HL-60/S4 (cell line): ENCODE measurements around the gene NINJ2.
"Not testable (repeated sequence)": the region's sequence is repeated elsewhere in the genome, so short reads cannot be mapped to it uniquely, and the experiment has no call there.

Experiments
- in situ Hi-C: fragments of 300-500 bp; cut with MboI; formaldehyde crosslinking; loops from 2 replicates; pipeline ENCODE4 v1.14.3; 2022; ENCODE audit warnings: low sequenced_read_pairs

The NINJ2 gene, protein sequence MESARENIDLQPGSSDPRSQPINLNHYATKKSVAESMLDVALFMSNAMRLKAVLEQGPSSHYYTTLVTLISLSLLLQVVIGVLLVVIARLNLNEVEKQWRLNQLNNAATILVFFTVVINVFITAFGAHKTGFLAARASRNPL

DNA sequence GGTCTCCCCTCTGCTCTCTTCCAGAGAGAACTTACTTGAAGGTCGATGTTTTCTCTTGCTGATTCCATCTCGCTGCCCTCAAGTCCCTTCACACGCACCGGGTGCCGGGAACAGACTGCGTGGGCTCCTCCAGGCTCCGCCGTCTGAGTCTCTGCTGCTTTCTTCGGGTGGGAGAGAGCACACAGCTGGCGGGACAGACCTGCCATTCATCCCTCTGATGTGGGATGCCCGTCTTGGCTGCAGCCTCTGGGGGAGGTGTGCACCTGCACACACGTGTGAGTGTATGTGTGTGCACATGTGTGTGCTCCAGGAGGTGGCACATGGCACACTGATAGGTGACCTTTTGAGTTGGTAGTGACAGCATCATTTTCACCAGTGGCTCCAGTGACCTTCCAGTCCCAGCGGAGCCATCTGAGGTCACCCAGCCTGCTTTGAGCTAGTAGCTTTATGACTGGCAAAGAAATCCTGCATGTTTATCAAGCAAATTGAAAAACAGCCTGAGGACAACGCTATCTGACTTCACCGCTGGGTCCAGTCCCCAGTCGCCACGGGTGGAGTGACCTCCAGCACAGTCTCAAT lies at the start of gene NINJ2:
NINJ2 (minus strand) TSS at position 153 of the 579 bp plus-strand sequence; CDS start at position 68, 85 bp downstream.
- in situ Hi-C loops = no loop called here

DNA sequence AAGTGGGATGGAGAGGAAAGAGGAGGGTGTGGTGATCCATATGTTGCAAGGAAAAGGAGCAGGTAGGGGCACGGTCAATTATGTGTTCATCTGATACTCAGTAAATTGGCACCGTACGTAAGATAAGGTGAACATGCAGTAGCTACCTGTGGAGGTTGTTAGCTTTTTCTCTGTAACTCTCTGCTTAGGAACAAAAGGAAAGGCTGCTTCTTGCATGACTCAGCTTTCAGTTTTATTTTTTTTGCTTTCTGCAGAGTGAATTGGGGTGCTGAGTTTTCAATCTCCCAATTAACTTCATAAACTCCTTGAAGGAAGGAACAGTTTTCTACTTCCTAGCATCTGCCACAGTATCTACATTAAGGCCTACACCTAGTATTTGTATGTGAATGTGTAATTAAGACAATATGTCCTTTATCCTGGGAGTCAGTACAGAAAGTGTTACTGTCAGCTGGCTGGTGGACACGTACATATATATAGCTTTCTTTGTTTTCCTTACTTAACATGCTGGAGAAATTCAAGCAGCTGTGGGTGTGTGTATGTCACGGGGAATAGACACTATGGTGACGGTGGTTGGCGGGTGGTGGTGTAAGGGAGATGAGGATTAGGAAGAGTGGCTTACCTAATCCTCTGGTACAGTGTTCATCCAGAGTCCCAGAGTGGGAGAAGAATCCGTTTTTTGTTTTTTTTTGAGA lies 49.1 kb upstream of the NINJ2 start:
- in situ Hi-C loops = no loop called here

DNA sequence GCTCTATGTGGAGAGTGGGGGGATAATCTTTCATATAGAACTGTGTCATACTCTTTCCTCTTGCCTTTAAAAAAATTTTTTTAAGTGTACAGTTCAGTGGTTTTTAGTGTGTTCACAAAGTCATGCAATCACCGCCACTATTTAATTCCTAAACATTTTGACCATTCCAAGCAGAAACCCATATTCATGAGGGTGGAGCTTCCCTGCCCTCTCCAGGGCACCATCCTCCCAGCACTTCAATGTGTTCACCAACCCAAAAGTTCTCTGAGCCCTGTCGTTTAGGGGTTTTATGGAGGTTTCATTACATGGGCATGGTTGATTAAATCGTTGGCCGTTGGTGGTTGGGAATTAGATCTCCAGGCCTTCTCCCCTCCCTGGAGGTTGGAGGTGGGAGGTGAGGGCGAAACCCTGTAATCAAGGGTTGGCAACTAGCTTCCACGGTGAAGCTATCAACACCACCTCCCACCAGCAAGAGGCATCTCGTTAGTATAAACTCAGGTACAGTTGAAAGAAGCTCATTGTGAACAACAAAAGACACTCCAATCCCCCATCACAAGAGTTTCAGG lies 46.3 kb upstream of the NINJ2 start:
- in situ Hi-C loops = no loop called here

DNA sequence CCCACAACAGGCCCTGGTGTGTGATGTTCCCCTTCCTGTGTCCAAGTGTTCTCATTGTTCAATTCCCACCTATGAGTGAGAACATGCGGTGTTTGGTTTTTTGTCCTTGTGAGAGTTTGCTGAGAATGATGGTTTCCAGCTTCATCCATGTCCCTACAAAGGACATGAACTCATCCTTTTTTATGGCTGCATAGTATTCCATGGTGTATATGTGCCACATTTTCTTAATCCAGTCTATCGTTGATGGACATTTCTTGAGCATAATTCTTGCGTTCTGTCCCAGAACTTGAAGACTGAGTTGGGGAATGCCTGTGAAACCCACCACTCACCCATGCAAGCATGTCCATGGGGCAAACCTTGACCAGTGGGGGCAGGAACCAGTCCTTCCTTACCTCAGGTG lies 44.8 kb upstream of the NINJ2 start:
- in situ Hi-C loops = not testable (repeated sequence)

DNA sequence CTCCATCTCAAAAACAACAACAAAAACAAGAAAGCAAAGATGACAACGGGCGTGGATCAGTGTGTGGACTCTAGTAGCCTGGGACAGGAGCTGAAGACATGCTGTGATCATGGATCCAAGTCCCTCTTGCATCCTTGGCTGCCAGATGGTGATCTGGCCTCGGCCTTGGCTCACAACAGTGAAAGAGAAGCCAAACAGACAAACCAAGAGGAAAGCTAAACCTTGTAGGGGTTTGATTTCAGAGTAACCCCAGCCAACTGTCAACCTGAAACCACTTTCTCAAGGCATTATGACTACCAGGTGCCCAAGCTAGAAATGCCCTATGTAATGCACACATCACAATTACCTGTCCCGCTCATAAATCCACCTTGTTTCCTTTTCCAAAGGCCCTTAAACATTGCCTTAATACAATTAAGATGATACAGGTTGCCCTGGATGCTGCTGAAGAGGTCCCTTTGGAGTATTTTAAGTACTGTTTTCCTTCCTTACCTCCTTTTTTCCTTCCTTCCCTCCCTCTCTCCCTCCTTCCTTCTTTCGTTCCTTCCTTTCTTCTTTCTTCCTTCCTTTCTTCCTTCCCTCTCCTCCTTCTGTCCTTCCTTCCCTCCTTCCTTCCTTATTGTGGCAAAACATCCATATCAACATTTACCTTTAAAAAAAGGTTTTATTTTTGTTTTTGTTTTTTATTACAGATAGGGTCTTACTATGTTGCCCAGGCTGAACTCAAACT lies 41.4 kb upstream of the NINJ2 start:
- in situ Hi-C loops = no loop called here

DNA sequence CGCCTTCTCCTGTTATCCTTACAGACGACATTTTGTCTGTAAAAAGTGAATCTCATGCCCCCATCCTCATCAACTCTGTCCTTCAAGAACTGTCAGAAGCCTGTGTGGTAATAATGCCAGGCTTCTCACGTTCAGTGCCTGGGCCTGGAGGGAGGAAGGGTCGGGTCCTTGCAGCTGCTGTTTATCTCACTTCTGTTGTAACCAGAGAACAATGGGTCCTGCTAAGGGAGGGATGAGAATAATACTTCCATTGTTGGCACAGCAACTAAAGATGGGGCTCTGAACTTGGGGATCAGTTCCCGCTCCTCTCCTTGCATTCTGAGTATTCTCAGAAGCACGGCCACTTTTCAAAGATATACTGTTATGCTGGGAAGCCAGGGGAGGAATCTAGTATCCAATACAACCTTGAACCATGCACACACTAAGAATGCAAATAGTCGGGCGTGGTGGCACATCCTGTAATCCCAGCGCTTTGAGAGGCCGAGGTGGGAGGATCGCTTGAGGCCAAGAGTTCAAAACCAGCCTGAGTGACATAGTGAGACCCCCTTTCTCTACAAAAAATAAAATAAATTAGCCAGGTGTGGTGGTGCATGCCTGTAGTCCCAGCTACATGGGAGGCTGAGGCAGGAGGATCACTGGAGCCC lies 38.8 kb upstream of the NINJ2 start:
- in situ Hi-C loops = no loop called here

DNA sequence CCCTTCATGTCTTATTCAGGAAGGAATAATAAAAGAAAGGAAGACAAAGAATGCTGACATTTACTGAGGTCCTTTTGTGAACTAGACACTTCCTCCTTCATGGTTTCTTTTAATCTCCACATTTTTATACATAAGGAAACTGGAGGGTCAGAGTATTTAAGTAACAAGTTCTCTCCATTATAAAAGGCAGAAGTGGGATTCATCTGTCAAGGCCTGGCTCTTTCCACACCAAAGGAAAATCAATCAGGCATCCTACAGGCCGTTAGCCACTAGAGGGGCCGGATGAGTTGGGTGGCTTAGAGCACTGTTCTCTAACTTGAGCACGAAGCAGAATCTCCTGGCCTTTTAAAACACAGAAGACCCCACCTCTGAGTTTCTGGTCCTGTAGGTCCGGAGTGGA lies 36.8 kb upstream of the NINJ2 start:
- in situ Hi-C loops = no loop called here

DNA sequence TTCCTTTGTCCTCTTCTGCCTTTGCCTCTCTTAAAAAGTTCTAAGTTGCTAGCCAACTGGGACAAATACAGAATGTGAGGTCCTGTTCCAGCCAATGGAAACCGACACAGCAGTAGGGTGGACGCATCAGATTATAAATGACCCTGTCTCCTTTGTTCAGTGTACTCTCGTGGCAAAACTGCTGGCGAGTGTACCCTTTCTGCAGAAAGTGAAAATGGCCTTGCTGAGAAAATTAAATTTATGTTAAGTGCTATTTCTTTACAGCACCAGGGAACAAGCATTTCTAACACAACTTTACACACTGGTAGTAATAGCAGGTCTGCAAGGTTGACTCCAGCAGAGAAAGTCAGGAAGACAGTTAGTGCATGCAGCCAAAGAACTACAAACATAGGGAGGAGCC lies 35.0 kb upstream of the NINJ2 start:
- in situ Hi-C loops = not testable (repeated sequence)

DNA sequence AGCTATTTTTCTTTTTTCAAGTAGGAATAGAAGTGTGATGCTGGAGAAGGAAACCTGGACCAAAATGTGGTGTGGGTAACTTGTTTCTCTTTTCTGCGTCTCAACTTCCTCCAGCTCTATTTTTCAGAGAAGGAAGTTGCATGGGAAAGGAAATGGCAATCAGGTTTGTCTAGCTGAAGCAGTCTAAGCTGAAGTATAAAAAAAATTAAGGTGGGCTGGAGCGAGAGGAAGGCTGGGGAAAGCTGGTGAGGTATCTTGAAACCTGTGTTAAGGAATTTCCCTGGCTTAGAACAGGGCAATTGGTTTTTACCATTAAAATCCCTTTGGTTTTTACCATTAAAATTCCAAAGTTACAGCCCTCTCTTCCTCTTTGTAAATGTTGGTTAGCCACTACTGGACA lies 34.2 kb upstream of the NINJ2 start:
- in situ Hi-C loops = no loop called here

DNA sequence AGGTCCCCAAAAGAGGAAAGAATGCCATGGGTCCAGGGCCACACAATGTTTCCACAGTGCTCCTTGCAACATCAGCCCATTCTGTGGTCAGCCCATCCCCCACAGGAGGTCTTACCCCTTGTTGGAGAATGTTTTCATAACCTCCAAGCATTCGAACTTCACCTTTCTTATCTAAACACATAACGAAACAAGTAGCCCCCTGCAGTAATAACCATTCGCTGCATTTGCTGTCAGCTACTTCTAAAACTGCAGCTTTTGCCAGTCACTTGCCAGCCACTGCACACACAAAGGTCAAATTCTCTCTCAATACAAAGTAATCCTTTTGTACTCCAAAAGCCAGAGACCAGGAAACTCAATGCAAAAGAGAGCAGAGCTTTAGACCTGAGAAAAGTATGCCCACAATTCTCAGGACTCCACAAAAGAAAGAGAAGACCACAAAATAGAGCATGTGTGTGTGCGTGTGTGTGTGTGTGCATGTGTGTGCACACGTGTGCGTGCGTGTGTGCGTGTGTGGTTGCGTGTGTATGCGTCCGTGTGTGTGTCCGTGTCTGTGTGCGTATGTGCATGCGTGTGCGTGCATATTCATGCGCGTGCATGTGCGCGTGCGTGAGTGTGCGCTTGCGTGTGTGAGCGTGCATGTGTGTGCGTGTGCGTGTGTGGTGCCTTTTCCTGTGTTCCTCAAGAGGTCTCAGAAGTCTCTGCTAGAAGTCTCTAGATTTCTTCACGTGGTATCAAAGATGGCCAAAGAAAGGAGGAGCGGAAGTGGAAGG lies 31.7 kb upstream of the NINJ2 start:
- in situ Hi-C loops = no loop called here

DNA sequence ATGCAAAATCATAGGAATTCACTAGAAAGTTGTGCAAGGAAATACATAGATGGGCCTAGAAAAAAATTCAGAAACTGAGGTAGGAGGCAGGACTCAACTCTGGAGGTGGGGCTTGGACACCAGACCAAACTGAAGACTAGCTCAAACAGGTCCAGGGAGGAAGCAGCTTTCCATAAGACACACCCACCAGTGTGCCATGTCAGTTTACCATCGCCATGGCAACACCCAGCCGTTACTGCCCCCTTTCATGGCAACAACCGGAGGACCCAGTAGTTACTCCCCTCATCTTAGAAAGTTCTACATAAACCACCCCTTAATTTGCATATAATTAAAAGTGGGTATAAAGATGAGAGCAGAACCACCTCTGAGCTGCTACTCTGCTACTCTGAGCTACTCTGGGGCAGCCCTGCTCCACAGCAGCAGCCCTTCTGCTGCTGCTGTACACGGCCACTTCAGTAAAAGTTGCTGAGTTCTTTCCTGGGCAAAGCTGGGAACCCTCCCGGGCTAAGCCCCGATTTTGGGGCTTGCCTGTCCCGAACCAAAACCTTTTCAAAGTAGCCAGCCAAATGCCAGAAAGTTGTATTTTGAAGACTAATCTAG lies 30.8 kb upstream of the NINJ2 start:
- in situ Hi-C loops = no loop called here

DNA sequence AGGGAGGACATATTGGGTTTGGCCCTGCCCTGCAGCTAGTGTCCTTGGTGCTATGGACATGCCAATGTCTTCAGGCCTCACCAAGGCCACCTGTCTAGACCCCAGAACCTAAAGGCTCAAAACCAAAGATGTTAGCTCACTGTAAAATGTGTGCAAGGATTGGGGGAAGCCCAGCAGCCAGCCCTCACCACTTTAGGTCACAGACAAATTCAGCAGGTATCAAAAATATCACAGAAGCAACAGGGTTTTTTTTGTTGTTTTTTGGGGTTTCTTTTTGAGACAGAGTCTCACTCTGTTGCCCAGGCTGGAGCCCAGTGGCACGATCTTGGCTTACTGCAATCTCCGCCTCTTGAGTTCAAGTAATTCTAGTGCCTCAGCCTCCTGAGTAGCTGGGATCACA lies 29.0 kb upstream of the NINJ2 start:
- in situ Hi-C loops = no loop called here

DNA sequence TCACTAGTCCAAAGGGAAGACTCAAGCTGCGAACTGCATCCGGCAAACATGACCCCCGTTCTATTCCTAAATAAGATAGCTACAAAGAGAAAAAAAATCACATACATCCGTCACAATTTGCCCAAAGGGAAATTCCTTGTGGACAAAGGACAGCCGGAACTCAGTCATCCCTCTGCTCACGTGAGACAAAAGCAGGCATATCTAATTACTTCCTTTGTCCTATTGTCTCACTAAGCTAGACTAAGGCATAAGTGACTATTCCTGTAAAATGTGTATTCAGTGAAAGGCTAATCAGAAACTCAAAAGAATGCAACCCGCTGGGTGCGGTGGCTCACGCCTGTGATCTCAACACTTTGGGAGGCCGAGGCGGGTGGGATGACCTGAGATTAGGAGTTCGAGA lies 27.2 kb upstream of the NINJ2 start:
- in situ Hi-C loops = no loop called here

DNA sequence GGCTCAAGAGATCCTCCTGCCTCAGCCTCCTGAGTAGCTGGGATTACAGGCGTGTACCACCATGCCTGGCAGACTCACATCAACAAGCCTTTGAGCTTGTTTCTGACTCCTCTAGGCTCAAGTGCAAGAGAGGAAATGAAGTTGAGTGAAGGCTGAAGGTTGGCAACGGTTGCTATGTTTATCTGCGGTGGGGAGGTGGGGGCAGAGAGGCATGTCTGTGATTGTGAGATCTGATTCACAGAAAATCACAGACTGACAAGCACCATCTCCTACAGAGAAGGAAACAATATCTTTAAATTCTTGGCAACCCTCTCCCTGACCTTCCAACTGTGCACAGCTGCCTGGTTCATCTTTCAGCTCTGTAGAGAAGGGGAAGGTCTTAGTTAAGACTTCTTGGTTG lies 22.1 kb upstream of the NINJ2 start:
- in situ Hi-C loops = no loop called here

DNA sequence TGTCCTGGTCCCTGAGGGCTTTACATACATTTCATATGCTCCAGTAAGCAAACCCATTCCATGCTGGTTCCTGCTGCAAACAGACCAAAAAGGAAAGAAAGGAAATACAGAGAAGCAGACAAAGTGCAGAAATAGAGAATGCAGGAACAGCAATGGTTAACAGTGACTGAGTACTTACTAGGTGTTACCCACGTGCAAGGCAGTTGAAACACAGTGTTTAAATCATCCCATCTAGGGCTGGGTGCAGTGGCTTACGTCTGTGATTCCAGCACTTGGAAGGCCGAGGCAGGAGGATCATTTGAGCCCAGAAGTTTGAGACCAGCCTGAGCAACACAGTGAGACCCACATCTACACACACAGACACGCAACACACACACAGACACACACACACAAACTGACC lies 21.2 kb upstream of the NINJ2 start:
- in situ Hi-C loops = no loop called here

DNA sequence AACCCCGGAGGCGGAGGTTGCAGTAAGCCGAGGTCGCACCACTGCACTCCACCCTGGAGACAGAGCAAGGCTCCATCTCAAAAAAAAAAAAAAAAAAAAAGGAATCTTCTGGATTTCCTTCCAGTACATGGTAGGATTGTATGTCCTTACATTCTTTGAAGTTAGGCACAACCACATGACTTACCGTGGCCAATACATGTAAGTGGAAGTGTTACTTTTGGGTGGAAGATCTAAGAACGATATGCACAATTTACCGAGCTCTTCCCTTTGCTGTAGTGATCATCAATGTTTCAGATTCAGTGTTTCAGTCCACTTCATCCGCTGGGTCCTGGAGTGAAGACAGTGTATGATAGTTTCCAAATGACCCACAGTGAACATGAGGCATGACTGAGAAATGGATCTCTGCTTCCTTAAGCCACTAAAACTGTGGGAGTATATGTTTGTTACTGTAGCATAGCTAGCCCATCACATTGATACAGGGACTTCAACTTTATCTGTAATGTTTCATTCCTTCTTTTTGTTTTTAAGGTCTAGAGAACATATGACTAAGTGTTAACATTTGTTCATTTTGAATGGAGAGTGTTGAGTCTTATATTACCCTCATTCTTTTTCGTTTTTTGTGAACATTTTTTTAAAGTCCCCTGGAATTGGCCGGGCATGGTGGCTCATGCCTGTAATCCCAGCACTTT lies 18.5 kb upstream of the NINJ2 start:
- in situ Hi-C loops = no loop called here

DNA sequence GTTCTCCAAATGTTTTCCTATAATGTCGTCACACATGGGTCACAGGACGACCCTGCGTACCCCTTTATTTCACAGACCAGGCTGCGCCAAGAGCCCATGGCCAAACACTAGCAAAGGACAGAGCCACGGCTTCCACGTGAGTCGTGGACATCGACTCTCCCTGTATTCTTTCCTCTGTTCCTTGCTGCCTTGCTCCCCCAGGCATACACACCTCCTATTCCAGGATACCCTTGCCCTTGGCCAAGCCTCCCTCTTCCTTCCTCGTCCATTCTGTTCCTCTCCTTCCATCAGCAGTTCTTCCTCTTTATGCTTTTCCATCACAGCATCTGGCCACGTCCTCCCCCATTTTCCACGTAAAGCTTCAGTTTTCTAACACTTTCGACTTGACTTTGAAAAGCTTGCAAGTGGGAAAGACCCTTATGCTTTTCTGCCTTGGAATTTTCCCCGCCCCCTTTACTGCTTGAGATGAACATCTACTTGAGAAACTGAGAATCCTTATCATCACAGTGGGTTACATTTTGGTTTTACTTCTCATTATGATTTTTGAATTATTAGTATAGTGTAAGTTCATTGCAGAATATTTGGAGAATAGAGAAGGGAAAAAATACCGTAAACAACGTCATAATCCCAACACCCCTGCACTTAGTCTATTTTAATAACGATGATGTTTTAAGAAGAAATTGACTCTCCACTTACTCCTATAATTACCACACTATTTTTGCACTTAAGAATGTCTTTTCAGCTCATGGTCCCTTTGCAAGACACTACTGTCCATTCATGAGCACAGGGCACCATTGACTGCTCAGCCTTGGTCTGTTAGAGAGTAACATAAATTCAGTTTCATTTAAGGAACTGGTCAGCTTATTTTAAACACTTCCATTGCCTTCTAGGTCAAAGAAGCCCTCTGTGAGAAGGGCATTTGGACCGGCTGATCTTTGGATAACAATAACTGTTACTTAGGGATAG lies 15.8 kb upstream of the NINJ2 start:
- in situ Hi-C loops = no loop called here

DNA sequence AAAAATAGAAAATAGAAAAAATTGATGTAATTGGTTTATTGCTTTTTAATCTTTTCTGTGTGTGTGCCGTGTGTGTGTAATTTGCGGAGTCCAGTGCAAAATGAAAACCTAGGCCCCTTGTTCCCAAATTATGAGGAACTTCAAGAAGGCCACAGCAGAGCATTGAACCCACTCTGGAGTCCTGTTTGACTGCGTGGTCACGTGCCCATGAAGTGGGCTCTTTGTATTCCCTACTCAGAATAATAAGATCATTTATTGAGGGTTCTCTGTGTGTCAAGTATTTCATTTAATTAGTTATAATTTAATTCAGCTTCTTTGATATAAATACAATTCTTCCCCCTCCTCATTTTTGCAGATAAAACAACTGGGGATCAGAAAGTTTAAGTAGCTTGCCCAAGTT lies 12.3 kb upstream of the NINJ2 start:
- in situ Hi-C loops = no loop called here
